Measurements from ENCODE around the gene SYNPR.

SYNPR gene

GRCh38 chr3:63538919-63539318 is 260.8 kb downstream of the SYNPR start:
- TF ChIP-seq, protein P1, sequence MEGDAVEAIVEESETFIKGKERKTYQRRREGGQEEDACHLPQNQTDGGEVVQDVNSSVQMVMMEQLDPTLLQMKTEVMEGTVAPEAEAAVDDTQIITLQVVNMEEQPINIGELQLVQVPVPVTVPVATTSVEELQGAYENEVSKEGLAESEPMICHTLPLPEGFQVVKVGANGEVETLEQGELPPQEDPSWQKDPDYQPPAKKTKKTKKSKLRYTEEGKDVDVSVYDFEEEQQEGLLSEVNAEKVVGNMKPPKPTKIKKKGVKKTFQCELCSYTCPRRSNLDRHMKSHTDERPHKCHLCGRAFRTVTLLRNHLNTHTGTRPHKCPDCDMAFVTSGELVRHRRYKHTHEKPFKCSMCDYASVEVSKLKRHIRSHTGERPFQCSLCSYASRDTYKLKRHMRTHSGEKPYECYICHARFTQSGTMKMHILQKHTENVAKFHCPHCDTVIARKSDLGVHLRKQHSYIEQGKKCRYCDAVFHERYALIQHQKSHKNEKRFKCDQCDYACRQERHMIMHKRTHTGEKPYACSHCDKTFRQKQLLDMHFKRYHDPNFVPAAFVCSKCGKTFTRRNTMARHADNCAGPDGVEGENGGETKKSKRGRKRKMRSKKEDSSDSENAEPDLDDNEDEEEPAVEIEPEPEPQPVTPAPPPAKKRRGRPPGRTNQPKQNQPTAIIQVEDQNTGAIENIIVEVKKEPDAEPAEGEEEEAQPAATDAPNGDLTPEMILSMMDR (IDR thresholded peaks at IDR 0.05; ENCODE audit: control insufficient read depth, insufficient read depth, low read depth, low read length, missing control alignments), result no peak
- no peak for DNase-seq (ENCODE audit: low read depth)
- H3K4me3 ChIP-seq (ENCODE audit: control insufficient read depth, low read depth, low read length), result no peak overlapping the region

DNA sequence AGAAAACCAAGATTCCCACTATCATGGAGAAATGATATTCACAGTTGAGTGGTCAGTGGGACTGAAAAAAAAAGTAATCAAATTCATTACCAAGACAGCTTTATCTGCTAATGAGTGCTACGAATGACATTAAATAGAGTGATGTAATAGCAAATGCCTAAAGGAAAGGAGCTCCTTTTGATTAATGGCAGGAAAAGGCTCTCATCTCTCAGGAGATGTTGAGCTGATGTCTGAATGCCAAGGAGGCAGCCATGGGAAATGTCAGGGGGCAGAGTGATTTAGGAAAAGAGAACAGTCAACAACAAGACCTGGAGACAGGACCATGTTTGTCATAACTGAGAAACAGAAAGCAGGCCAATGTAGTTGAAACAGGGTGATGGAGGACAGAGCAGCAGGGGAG is 277.7 kb downstream of the SYNPR start:
- H3K4me3 ChIP-seq (ENCODE audit: control insufficient read depth, low read depth, low read length), result no peak overlapping the region

DNA sequence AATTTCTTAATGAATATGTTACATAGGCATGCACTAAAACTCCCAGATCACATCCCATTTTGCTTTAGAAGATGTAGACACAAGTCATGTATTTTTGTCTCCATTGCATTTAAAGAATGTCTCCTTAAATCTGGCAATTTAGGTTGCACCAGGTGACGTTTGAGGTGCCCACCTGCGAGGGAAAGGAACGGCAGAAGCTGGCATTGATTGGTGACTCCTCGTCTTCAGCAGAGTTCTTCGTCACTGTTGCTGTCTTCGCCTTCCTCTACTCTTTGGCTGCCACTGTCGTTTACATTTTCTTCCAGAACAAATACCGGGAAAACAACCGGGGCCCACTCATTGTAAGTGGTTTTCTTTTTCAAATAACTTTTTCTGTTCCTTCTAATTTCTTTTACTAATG is 278.3 kb downstream of the SYNPR start:
- no peak overlapping the region for H3K4me3 ChIP-seq (ENCODE audit: control insufficient read depth, low read depth, low read length)
- DNase-seq (ENCODE audit: low read depth), result no peak
- TF ChIP-seq, protein P1 (IDR thresholded peaks at IDR 0.05; ENCODE audit: control insufficient read depth, insufficient read depth, low read depth, low read length, missing control alignments), result no peak

More for the DNA sequence above, 277.7 kb downstream of the SYNPR start:
- TF ChIP-seq, protein P1 (IDR thresholded peaks at IDR 0.05; ENCODE audit: control insufficient read depth, insufficient read depth, low read depth, low read length, missing control alignments), result no peak
- DNase-seq (ENCODE audit: low read depth), result no peak

DNA sequence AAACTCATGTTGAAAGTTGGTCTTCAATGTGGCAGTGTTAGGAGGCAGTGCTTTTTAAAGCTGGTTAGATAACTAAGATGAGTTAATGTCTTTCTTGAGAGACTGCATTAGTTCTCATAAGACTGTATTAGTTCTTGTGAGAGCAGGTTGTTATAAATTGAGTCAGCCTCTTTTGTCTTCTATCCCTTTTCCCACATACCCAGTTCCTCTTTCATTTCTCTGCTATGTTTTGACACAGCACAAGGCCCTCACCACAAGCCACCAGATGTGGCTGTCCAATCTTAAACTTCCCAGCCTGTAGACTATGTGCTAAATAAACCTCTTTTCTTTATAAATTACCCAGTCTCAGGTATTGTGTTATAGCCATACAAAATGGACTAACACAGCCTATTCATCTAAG is 279.8 kb downstream of the SYNPR start:
- TF ChIP-seq, protein P1 (IDR thresholded peaks at IDR 0.05; ENCODE audit: control insufficient read depth, insufficient read depth, low read depth, low read length, missing control alignments), result no peak
- DNase-seq (ENCODE audit: low read depth), result no peak

GRCh38 chr3:63559884-63560283 is 281.8 kb downstream of the SYNPR start:
- TF ChIP-seq, protein P1 (IDR thresholded peaks at IDR 0.05; ENCODE audit: control insufficient read depth, insufficient read depth, low read depth, low read length, missing control alignments), result no peak
- H3K4me3 ChIP-seq (ENCODE audit: control insufficient read depth, low read depth, low read length), result no peak overlapping the region
- DNase-seq (ENCODE audit: low read depth), result peak; percentile 13

More for the DNA sequence above, 279.8 kb downstream of the SYNPR start:
- no peak overlapping the region for H3K4me3 ChIP-seq (ENCODE audit: control insufficient read depth, low read depth, low read length)

- TF ChIP-seq, protein P1 (IDR thresholded peaks at IDR 0.05; ENCODE audit: control insufficient read depth, insufficient read depth, low read depth, low read length, missing control alignments), result no peak
- no peak overlapping the region for H3K4me3 ChIP-seq (ENCODE audit: control insufficient read depth, low read depth, low read length)
- no peak for DNase-seq (ENCODE audit: low read depth)
Measured at GRCh38 chr3:63561879-63562278, 283.8 kb downstream of the SYNPR start.

DNA sequence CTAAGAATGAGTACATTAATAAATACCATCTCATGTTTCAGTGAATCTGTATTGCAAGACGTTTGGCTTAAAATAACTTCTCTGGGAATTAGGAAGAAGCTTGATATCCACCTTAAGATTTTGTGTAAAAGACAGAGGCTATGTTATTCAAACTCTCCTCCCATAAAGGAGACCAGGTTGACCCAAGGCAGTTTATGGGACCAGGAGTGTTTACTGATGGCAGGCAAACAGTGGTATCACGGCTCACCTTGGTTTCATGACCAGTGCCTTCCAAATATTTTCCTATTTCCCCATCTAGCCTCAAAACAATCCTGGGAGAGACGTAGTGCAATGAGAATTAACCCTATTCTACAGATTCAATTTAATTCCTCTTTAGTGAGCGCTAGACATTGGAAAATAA is 284.2 kb downstream of the SYNPR start:
- TF ChIP-seq, protein P1 (IDR thresholded peaks at IDR 0.05; ENCODE audit: control insufficient read depth, insufficient read depth, low read depth, low read length, missing control alignments), result no peak
- no peak overlapping the region for H3K4me3 ChIP-seq (ENCODE audit: control insufficient read depth, low read depth, low read length)
- no peak for DNase-seq (ENCODE audit: low read depth)
